Glutamatergic neuron (in vitro differentiated cells): ENCODE data around the gene CWF19L1. TPM values are rescaled to one million over a fixed set of nuclear protein-coding genes. Genes with fewer than 3 reads are reported as not detected.

ENCODE experiments used
- DNase-seq: peaks from one replicate; pipeline ENCODE4 v3.0.0; 2022
- H3K27ac Mint-ChIP-seq: one replicate; pipeline ENCODE4 v1.8.0; 2020; ENCODE audit warnings: mild to moderate bottlenecking, mixed read lengths, inconsistent platforms; ENCODE audit not compliant: unreplicated experiment
- H3K27me3 Mint-ChIP-seq: one replicate; pipeline ENCODE4 v1.8.0; 2020; ENCODE audit warnings: mild to moderate bottlenecking, moderate library complexity, mixed read lengths, inconsistent platforms; ENCODE audit not compliant: unreplicated experiment
- H3K36me3 Mint-ChIP-seq: one replicate; pipeline ENCODE4 v1.8.0; 2020; ENCODE audit warnings: mild to moderate bottlenecking, mixed read lengths, inconsistent platforms; ENCODE audit not compliant: unreplicated experiment
- H3K4me1 Mint-ChIP-seq: one replicate; pipeline ENCODE4 v1.8.0; 2020; ENCODE audit warnings: mild to moderate bottlenecking, low read depth, mixed read lengths, inconsistent platforms; ENCODE audit not compliant: unreplicated experiment
- H3K4me3 Mint-ChIP-seq: one replicate; pipeline ENCODE4 v1.8.0; 2020; ENCODE audit warnings: mild to moderate bottlenecking, mixed read lengths, inconsistent platforms; ENCODE audit not compliant: unreplicated experiment
- H3K9me3 Mint-ChIP-seq: one replicate; pipeline ENCODE4 v1.8.0; 2020; ENCODE audit warnings: mild to moderate bottlenecking, moderate library complexity, mixed read lengths, inconsistent platforms; ENCODE audit not compliant: unreplicated experiment
- total RNA-seq: library from RNA; stranded (reverse); fragmentation: NEBNext Ultra II Directional; extraction: Animal tissue kit (Norgen Biotek cat#: 25700); gene quantifications from one replicate; pipeline ENCODE4 v1.2.1, GENCODE V29; 2021; ENCODE audit not compliant: unreplicated experiment
- TF ChIP-seq, protein P1 (sequence below): fragments of 200-600 bp; sonication (generic); IDR thresholded peaks from one replicate; pipeline ENCODE4 v1.5.0; 2021; ENCODE audit not compliant: partially characterized antibody, unreplicated experiment

Gene CWF19L1
- total RNA-seq, 1 donor from 2014 or later: 24.2 TPM

GRCh38 chr10:100183481-100183880 is 84.0 kb downstream of the CWF19L1 start:
- Mint-ChIP-seq H3K4me1 (peaks cover 9% of the 10 kb centered on the region), H3K27ac (no peak overlapping the region), H3K36me3 (no peaks in the 10 kb centered on the region), H3K4me3 (no peak overlapping the region), H3K27me3 (peaks cover 3% of the 10 kb centered on the region), H3K9me3 (peaks cover 7% of the 10 kb centered on the region)
- DNase-seq: no peak
- TF ChIP-seq, protein P1, sequence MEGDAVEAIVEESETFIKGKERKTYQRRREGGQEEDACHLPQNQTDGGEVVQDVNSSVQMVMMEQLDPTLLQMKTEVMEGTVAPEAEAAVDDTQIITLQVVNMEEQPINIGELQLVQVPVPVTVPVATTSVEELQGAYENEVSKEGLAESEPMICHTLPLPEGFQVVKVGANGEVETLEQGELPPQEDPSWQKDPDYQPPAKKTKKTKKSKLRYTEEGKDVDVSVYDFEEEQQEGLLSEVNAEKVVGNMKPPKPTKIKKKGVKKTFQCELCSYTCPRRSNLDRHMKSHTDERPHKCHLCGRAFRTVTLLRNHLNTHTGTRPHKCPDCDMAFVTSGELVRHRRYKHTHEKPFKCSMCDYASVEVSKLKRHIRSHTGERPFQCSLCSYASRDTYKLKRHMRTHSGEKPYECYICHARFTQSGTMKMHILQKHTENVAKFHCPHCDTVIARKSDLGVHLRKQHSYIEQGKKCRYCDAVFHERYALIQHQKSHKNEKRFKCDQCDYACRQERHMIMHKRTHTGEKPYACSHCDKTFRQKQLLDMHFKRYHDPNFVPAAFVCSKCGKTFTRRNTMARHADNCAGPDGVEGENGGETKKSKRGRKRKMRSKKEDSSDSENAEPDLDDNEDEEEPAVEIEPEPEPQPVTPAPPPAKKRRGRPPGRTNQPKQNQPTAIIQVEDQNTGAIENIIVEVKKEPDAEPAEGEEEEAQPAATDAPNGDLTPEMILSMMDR: no peak

- H3K27me3 Mint-ChIP-seq: peaks cover 3% of the 10 kb centered on the region
- H3K4me3 Mint-ChIP-seq: no peak overlapping the region
- peaks cover 9% of the 10 kb centered on the region for H3K4me1 Mint-ChIP-seq
These were observed 84.5 kb downstream of the CWF19L1 start for GRCh38 chr10:100182908-100183307.

More at GRCh38 chr10:100182908-100183307, 84.5 kb downstream of the CWF19L1 start:
- TF ChIP-seq, protein P1: no peak
- H3K27ac Mint-ChIP-seq: no peak overlapping the region
- no peaks in the 10 kb centered on the region for H3K36me3 Mint-ChIP-seq
- no peak for DNase-seq
- H3K9me3 Mint-ChIP-seq: peaks cover 7% of the 10 kb centered on the region

Other genes with a start within 250 kb of the CWF19L1 start
- not detected for gene CPN1, start 185.8 kb downstream of the CWF19L1 start, total RNA-seq
- gene ERLIN1, start 81.6 kb downstream of the CWF19L1 start, total RNA-seq: 7.6 TPM
- gene CHUK, start 38.0 kb downstream of the CWF19L1 start, total RNA-seq: 35.7 TPM
- 82.9 TPM for gene BLOC1S2, start 19.0 kb upstream of the CWF19L1 start, total RNA-seq
- gene PKD2L1, start 62.6 kb upstream of the CWF19L1 start, total RNA-seq: 0.44 TPM
- gene SCD, start 79.6 kb upstream of the CWF19L1 start, total RNA-seq: 589 TPM
- not detected for gene WNT8B, start 195.4 kb upstream of the CWF19L1 start, total RNA-seq